ENCODE data around the gene CEP135. TPM values are rescaled to one million over a fixed set of nuclear protein-coding genes. Genes with fewer than 3 reads are reported as not detected.
A peak's percentile ranks its signal among the peaks of the same experiment; 100 is the strongest.

Gene CEP135
- total and polyA plus RNA-seq, 2 donors (not counting 1 experiment from before 2014, with no cell fraction given) = 6.4 to 41.0 TPM

DNA sequence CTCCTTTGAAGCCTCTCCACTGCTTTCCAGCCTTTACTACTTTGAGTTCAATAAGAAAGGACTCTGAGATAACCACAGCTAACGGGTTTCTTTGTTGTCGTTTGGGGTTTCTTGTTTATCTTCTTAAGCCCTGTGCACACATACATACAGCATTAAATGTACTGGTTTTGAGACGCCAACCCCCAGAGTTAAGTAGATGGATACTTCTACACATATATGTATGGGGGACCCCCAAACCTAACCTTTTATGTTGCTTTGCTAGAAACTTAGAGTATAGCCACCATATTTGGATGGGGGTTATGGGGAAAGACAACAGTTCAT is 697 bp downstream of the CEP135 start:
- TF ChIP-seq, protein P1, sequence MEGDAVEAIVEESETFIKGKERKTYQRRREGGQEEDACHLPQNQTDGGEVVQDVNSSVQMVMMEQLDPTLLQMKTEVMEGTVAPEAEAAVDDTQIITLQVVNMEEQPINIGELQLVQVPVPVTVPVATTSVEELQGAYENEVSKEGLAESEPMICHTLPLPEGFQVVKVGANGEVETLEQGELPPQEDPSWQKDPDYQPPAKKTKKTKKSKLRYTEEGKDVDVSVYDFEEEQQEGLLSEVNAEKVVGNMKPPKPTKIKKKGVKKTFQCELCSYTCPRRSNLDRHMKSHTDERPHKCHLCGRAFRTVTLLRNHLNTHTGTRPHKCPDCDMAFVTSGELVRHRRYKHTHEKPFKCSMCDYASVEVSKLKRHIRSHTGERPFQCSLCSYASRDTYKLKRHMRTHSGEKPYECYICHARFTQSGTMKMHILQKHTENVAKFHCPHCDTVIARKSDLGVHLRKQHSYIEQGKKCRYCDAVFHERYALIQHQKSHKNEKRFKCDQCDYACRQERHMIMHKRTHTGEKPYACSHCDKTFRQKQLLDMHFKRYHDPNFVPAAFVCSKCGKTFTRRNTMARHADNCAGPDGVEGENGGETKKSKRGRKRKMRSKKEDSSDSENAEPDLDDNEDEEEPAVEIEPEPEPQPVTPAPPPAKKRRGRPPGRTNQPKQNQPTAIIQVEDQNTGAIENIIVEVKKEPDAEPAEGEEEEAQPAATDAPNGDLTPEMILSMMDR (IDR thresholded peaks at IDR 0.05) = no peak
- Histone ChIP-seq H2AFZ (ENCODE audit: insufficient read depth, low read depth, low read length, poor library complexity, severe bottlenecking) (peak overlapping the region; percentile 80), H3K36me3 (replicated peaks in 1 of 2; ENCODE audit: control extremely low read depth in 1 of 2, control insufficient read depth in 1 of 2, extremely low read depth in 1 of 2, insufficient read depth in 2 of 2, low read length in 1 of 2) (peaks cover 0 to 17% of the 10 kb centered on the region in 2 experiments), H3K4me2 (replicated peaks; ENCODE audit: low read depth, low read length, poor library complexity, severe bottlenecking) (peak overlapping the region; percentile 78), H3K27ac (ENCODE audit: low read length in 2 of 2) (peak overlapping the region; percentile 100), H4K20me1 (ENCODE audit: control insufficient read depth, insufficient read depth, low read length, poor library complexity, severe bottlenecking) (no peaks in the 10 kb centered on the region), H3K4me3 (ENCODE audit: control extremely low read depth in 1 of 5, extremely low read depth in 1 of 5, insufficient read depth in 1 of 5, low read depth in 2 of 5, low read length in 4 of 5) (peak overlapping the region; percentile 73 to 91 (median 86)), H3K9me3 (ENCODE audit: control extremely low read depth in 1 of 3, control insufficient read depth in 2 of 3, insufficient read depth in 1 of 3, low read length in 2 of 3) (no peaks in the 10 kb centered on the region), H3K9ac (ENCODE audit: low read length) (peak overlapping the region; percentile 99), H3K4me1 (ENCODE audit: control insufficient read depth in 2 of 2, insufficient read depth in 2 of 2, low read length in 2 of 2) (peaks cover 30 to 37% of the 10 kb centered on the region in 2 donors), H3K79me2 (ENCODE audit: control insufficient read depth, insufficient read depth, low read length) (peaks cover 32% of the 10 kb centered on the region), H3K27me3 (replicated peaks in 1 of 4; ENCODE audit: control extremely low read depth in 1 of 4, control insufficient read depth in 3 of 4, insufficient read depth in 4 of 4, low read length in 3 of 4) (no peaks in the 10 kb centered on the region)
- DNase-seq (no peak), ATAC-seq (ENCODE audit: low read depth) (no peak)
- peak overlapping the region; percentile 98 for H3K27ac Mint-ChIP-seq
- intact Hi-C loops (cut with micrococcal nuclease) = loop anchor here (1.0 to 5.0 kb wide), 6 partner anchors 42 to 959 kb away; partner anchors contain the start of genes SRD5A3 and TMEM165
- WGBS (ENCODE audit: insufficient coverage) = no CpG with 5 or more reads among the region's 3 CpGs
- H3K4me3 Mint-ChIP-seq = peak overlapping the region; percentile 89
- peaks cover 51% of the 10 kb centered on the region for H3K4me1 Mint-ChIP-seq
- CTCF ChIA-PET = interaction anchor here (0.8 to 3.3 kb wide), 17 partner anchors 8 to 958 kb away, joined by 3 to 22 read pairs (median 5); partner anchors contain the start of genes AASDH, EXOC1, PAICS and PPAT
- POLR2A ChIA-PET = interaction anchor here (0.6 to 2.6 kb wide), 4 partner anchors 403 to 554 kb away, joined by 3 to 14 read pairs (median 6); partner anchors contain the start of genes AASDH and TMEM165
- no peaks in the 10 kb centered on the region for H3K27me3 Mint-ChIP-seq
- no peaks in the 10 kb centered on the region for H3K9me3 Mint-ChIP-seq (ENCODE audit: insufficient read depth)

DNA sequence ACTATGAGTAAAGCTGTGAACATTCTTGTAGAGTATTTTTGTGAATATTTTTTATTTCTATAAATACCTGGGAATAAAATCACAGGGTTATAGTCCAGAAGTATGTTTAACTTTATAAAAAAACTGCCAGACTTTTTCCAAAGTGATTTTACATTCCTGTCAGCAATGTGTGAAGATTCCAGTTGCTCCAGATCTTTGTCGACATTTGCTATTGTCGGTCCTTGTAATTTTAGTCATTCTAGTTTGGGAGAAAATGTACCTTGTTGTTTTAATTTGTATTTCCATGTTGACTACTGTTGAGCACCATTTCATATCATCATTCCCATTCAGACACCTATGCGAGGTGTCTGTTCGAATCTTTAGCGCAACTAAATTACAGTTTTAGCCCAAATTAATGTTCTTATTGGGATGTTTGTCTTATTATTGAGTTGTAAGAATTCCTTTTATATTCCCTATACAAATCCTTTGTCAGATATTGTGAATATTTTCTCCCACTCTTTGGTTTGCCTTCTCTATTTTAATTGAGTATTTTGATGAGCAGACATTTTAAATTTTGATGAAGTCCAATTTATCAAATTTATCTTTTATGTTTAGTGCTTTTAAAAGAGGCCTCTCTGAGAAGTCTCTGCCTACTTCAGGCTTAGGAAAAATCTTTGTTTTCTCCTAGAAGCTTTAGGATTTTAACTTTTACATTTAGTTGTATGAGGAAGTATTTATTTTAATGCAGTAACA is 2.6 kb downstream of the CEP135 start:
- Histone ChIP-seq H4K20me1 (ENCODE audit: control insufficient read depth, insufficient read depth, low read length, poor library complexity, severe bottlenecking) (no peaks in the 10 kb centered on the region), H3K79me2 (ENCODE audit: control insufficient read depth, insufficient read depth, low read length) (peaks cover 16% of the 10 kb centered on the region), H3K36me3 (replicated peaks in 1 of 2; ENCODE audit: control extremely low read depth in 1 of 2, control insufficient read depth in 1 of 2, extremely low read depth in 1 of 2, insufficient read depth in 2 of 2, low read length in 1 of 2) (peaks cover 6 to 25% of the 10 kb centered on the region in 2 experiments), H3K27ac (ENCODE audit: low read length in 2 of 2) (no peak overlapping the region), H3K4me3 (ENCODE audit: control extremely low read depth in 1 of 5, extremely low read depth in 1 of 5, insufficient read depth in 1 of 5, low read depth in 2 of 5, low read length in 4 of 5) (no peak overlapping the region), H2AFZ (ENCODE audit: insufficient read depth, low read depth, low read length, poor library complexity, severe bottlenecking) (no peak overlapping the region), H3K27me3 (replicated peaks in 1 of 4; ENCODE audit: control extremely low read depth in 1 of 4, control insufficient read depth in 3 of 4, insufficient read depth in 4 of 4, low read length in 3 of 4) (no peaks in the 10 kb centered on the region), H3K4me2 (replicated peaks; ENCODE audit: low read depth, low read length, poor library complexity, severe bottlenecking) (no peak overlapping the region), H3K9me3 (ENCODE audit: control extremely low read depth in 1 of 3, control insufficient read depth in 2 of 3, insufficient read depth in 1 of 3, low read length in 2 of 3) (no peaks in the 10 kb centered on the region), H3K9ac (ENCODE audit: low read length) (no peak overlapping the region), H3K4me1 (ENCODE audit: control insufficient read depth in 2 of 2, insufficient read depth in 2 of 2, low read length in 2 of 2) (peaks cover 15 to 23% of the 10 kb centered on the region in 2 donors)
- no CpG with 5 or more reads among the region's 5 CpGs for WGBS (ENCODE audit: insufficient coverage)
- Mint-ChIP-seq H3K27me3 (no peaks in the 10 kb centered on the region), H3K9me3 (ENCODE audit: insufficient read depth) (no peaks in the 10 kb centered on the region), H3K4me3 (no peak overlapping the region), H3K27ac (no peak overlapping the region), H3K4me1 (peaks cover 32% of the 10 kb centered on the region)
- no peak for ATAC-seq (ENCODE audit: low read depth)
- intact Hi-C loops (cut with micrococcal nuclease) = no loop called here
- TF ChIP-seq, protein P1 (IDR thresholded peaks at IDR 0.05) = no peak
- TF ChIP-seq EZH2 (IDR thresholded peaks at IDR 0.05; ENCODE audit: borderline replicate concordance, insufficient read depth, low read depth, low read length, poor library complexity, severe bottlenecking) = no peak
- CTCF ChIA-PET = no interaction called here
- POLR2A ChIA-PET = no interaction called here
- DNase-seq = no peak
